OCI-LY7 (cell line): Measurements from ENCODE around the gene CCNI2. TPM values are rescaled to one million over a fixed set of nuclear protein-coding genes. Genes with fewer than 3 reads are reported as not detected.

Source experiments
- BruUV-seq: library from RNA; stranded (reverse); fragments of 400-500 nt; replicated peaks from 2 replicates; lab custom pipeline; 2021; lab: Mats Ljungman, UMichigan
- CTCF ChIA-PET: fragments of 300-600 bp; sonication (Branson Sonifier 250); formaldehyde crosslinking; loops from one replicate; lab custom pipeline; 2022; ENCODE audit warnings: antibody characterized with exemption; ENCODE audit not compliant: unreplicated experiment; lab: Charles Lee
- POLR2A ChIA-PET: fragments of 300-600 bp; sonication (Branson Sonifier 250); formaldehyde crosslinking; loops from one replicate; lab custom pipeline; 2022; ENCODE audit warnings: antibody characterized with exemption; lab: Charles Lee
- DNase-seq: peaks from one replicate; pipeline ENCODE4 v3.0.0-alpha.2; 2015; ENCODE audit warnings: low spot score
- H2AFZ ChIP-seq: fragments of 200-600 bp; sonication (generic), shearing (Covaris generic); 2 replicates; pipeline ENCODE4 v1.6.1; 2014; ENCODE audit warnings: mild to moderate bottlenecking, antibody characterized with exemption, low read length, moderate library complexity
- H3K27ac ChIP-seq: fragments of 200-600 bp; sonication (generic); 2 replicates; pipeline ENCODE4 v1.5.1; 2014; ENCODE audit warnings: mixed run types, low read depth, mild to moderate bottlenecking, moderate library complexity, low read length, inconsistent platforms; ENCODE audit not compliant: poor library complexity, severe bottlenecking
- H3K36me3 ChIP-seq: fragments of 200-600 bp; sonication (generic); 2 replicates; pipeline ENCODE4 v1.6.1; 2014; ENCODE audit warnings: mild to moderate bottlenecking, antibody characterized with exemption, low read length, moderate library complexity, mixed read lengths; ENCODE audit not compliant: insufficient read depth
- H3K4me1 ChIP-seq: fragments of 200-600 bp; sonication (generic); 2 replicates; pipeline ENCODE4 v1.5.1; 2014; ENCODE audit warnings: mild to moderate bottlenecking, low read length; ENCODE audit not compliant: insufficient read depth, poor library complexity, severe bottlenecking
- H3K4me2 ChIP-seq: fragments of 200-600 bp; sonication (generic); 2 replicates; pipeline ENCODE4 v1.6.1; 2014; ENCODE audit warnings: mild to moderate bottlenecking, low read length
- H3K4me3 ChIP-seq: fragments of 200-600 bp; sonication (generic); 2 replicates; pipeline ENCODE4 v1.5.1; 2014; ENCODE audit warnings: mild to moderate bottlenecking, low read depth, low read length; ENCODE audit not compliant: poor library complexity, severe bottlenecking
- H3K79me2 ChIP-seq: fragments of 200-600 bp; sonication (generic); 2 replicates; pipeline ENCODE4 v1.6.1; 2016; ENCODE audit warnings: low read depth, mild to moderate bottlenecking, low read length, moderate library complexity, mixed read lengths; ENCODE audit not compliant: insufficient read depth
- H3K9me2 ChIP-seq: fragments of 200-600 bp; sonication (generic); 2 replicates; pipeline ENCODE4 v1.6.1; 2016; ENCODE audit warnings: mild to moderate bottlenecking, low read length, mixed read lengths; ENCODE audit not compliant: insufficient read depth
- H3K9me3 ChIP-seq: fragments of 200-600 bp; sonication (generic); 2 replicates; pipeline ENCODE4 v1.6.1; 2014; ENCODE audit warnings: mild to moderate bottlenecking, mixed run types, low read length, mixed read lengths
- H4K20me1 ChIP-seq: fragments of 200-600 bp; sonication (generic); 2 replicates; pipeline ENCODE4 v1.6.1; 2014; ENCODE audit warnings: mild to moderate bottlenecking, antibody characterized with exemption, low read length, moderate library complexity, mixed read lengths; ENCODE audit not compliant: insufficient read depth
- CTCF ChIP-seq: fragments of 200-600 bp; sonication (generic); conservative IDR thresholded peaks from 2 replicates; pipeline ENCODE4 v1.5.1; 2014; ENCODE audit warnings: mild to moderate bottlenecking, antibody characterized with exemption, low read length, moderate library complexity, mixed read lengths
- EZH2phosphoT487 ChIP-seq: fragments of 200-600 bp; sonication (generic); IDR thresholded peaks from 2 replicates; pipeline ENCODE4 v1.6.1; 2018; ENCODE audit warnings: low read depth, borderline replicate concordance, mild to moderate bottlenecking, mixed run types, antibody characterized with exemption, low read length, moderate library complexity, mixed read lengths
- intact Hi-C: fragments of 100-400 bp; cut with micrococcal nuclease; formaldehyde crosslinking; loops from one replicate; pipeline ENCODE4 v1.10.0; 2022; ENCODE audit not compliant: unreplicated experiment
- total RNA-seq, 2 experiments: library from RNA; depleted of rRNA in 1 of 2; stranded (reverse); fragments of >200 nt in 1 of 2; shearing (Covaris generic) in 1 of 2; gene quantifications; 2 replicates each; pipeline ENCODE4 v1.2.3, GENCODE V29; 2014 to 2022

CCNI2 gene
- total RNA-seq, 2 experiments from 2014 or later = not detected

DNA sequence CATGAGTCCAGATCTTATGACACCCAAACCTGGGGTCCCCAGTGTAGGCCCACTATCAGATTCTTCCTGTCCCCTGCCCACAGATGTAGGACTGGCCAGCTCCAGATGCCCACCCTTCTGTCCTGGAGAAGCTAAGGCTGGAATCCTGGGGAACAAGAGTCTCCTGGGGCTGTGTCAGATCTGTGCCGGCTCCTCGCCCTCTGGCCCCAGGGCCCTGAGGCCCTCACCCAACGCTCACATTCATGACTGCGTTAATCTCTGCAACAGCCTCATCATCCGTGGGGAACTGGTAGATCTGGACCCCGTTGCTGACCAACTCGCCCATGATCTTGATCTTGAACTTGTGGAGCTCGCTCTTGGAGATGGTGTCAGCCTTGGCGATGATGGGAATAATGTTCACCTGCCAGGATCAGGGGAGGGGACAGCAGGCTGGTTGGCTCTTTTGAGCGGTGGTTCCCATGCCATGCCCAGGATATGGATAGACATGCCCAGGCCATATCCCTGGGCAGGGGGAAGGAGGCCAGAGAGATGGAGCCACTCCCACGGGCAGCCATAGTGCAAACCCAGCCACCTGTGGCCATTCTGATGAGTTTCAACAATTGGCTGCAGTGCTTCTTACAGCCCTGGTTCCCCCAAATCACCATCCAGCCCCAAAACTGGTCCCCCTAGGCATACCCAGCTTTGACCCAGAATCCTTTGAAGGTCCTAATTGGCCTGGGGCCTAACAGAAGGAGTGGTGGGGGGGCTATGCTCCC, 15.2 kb downstream of the CCNI2 start:
- ChIA-PET CTCF (no interaction called here), POLR2A (no interaction called here)
- TF ChIP-seq CTCF = no peak
- no peak for TF ChIP-seq EZH2phosphoT487
- Histone ChIP-seq H3K9me2 (no peaks in the 10 kb centered on the region), H3K4me1 (no peaks in the 10 kb centered on the region), H3K4me3 (no peak overlapping the region), H2AFZ (no peak overlapping the region), H3K79me2 (no peaks in the 10 kb centered on the region), H4K20me1 (no peaks in the 10 kb centered on the region), H3K36me3 (no peaks in the 10 kb centered on the region), H3K4me2 (no peak overlapping the region), H3K9me3 (no peaks in the 10 kb centered on the region), H3K27ac (no peak overlapping the region)
- intact Hi-C loops = no loop called here
- no peak for DNase-seq
- no TSS peak for BruUV-seq

DNA sequence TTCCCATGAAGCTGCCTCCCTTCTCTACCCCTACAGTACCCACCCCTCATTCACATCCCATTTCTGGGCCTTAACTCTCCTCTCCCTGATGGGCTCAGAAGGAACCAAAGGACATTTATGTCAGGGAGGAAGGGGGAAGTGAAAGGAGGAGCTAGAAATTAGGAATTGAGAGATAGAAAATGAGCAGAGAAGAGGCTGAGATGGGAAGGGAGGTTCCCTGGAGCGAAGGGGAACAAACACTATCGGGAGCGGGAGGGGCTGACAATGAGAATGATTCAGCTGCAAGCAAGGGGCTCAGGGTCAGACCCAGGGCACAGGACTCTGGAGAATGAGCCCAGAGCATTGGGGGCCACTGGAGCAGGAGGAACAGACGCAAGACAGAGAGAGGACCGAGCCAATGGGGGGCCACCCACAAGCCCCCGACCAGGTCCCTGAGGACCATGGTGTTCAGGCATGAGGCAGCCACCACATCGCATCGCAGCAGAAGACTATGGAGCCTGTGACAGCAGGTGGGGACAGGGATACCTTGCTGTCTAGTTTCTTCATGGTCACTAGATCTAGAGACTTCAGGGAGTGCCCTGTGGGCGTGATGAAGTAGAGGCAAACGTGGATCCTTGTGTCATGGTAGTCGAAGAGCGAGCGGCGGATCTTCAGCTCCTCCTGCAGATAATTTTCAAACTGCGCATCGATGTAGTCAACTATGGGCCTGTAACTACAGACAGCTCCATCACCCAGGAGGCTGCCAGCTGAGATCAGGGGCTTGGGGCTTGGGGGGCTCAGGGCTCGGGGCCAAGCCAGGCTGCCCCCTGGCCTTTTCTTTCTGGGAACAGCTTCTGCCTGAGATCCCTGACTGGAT, 16.2 kb downstream of the CCNI2 start:
- Histone ChIP-seq H3K79me2 (no peaks in the 10 kb centered on the region), H2AFZ (no peak overlapping the region), H3K4me1 (no peaks in the 10 kb centered on the region), H4K20me1 (no peaks in the 10 kb centered on the region), H3K27ac (no peak overlapping the region), H3K36me3 (no peaks in the 10 kb centered on the region), H3K4me2 (no peak overlapping the region), H3K9me2 (no peaks in the 10 kb centered on the region), H3K9me3 (no peaks in the 10 kb centered on the region), H3K4me3 (no peak overlapping the region)
- TF ChIP-seq EZH2phosphoT487 (no peak), CTCF (no peak)
- no TSS peak for BruUV-seq
- no peak for DNase-seq
- intact Hi-C loops = no loop called here
- ChIA-PET POLR2A (no interaction called here), CTCF (interaction anchor here (0.6 kb wide), 1 partner anchor 377 kb away, joined by 4 read pairs; no protein-coding TSS in a partner anchor)
